HG03575 (cell line): Measurements from ENCODE around the gene CHODL.

ENCODE experiments used
- ATAC-seq: cut with Tn5 transposase; IDR thresholded peaks from one replicate; pipeline ENCODE4 v1.9.1; 2021; ENCODE audit not compliant: unreplicated experiment, insufficient number of reproducible peaks, low FRiP score; ENCODE audit errors: extremely low read depth

CHODL gene

GRCh38 chr21:18274370-18274769 lies 29.7 kb downstream of the CHODL start:
- no peak for ATAC-seq

GRCh38 chr21:18275781-18276180 lies 31.1 kb downstream of the CHODL start:
- ATAC-seq = no peak

- ATAC-seq = no peak
Observed at GRCh38 chr21:18285379-18285778, 40.7 kb downstream of the CHODL start.

- ATAC-seq = no peak
Observed at GRCh38 chr21:18289876-18290275, 45.2 kb downstream of the CHODL start.

GRCh38 chr21:18294100-18294499 lies 49.5 kb downstream of the CHODL start:
- ATAC-seq = no peak

- no peak for ATAC-seq
Observed at GRCh38 chr21:18298228-18298627, 53.6 kb downstream of the CHODL start.
